Gastroesophageal sphincter (tissue), 4 donors: Measurements from ENCODE around the gene VPS37C. TPM values are rescaled to one million over a fixed set of nuclear protein-coding genes. Genes with fewer than 3 reads are reported as not detected.

Source experiments
- ATAC-seq: fragments of 150-250 bp; one replicate; pipeline ENCODE4 v1.9.1; 2016; ENCODE audit warnings: mild to moderate bottlenecking, moderate library complexity
- H3K27ac ChIP-seq, 4 donors: fragments of 200-600 bp; sonication (generic) in 3 of 4; 1 replicate in 3 of 4; 2 replicates in 1 of 4; pipeline ENCODE4 v1.5.1; 2016 to 2019
- H3K27me3 ChIP-seq: fragments of 200-600 bp; sonication (generic); one replicate; pipeline ENCODE4 v1.5.1; 2019
- H3K36me3 ChIP-seq, 2 donors: fragments of 200-600 bp; sonication (generic); one replicate each; pipeline ENCODE4 v1.5.1; 2019; ENCODE audit warnings: control low read depth in 1 of 2
- H3K4me1 ChIP-seq, 3 donors: fragments of 200-600 bp; sonication (generic); 1 replicate in 2 of 3; 2 replicates in 1 of 3; pipeline ENCODE4 v1.5.1; 2016 to 2019; ENCODE audit warnings: control low read depth in 2 of 3
- H3K4me3 ChIP-seq, 2 donors: fragments of 200-600 bp; sonication (generic); one replicate each; pipeline ENCODE4 v1.5.1; 2019; ENCODE audit warnings: mild to moderate bottlenecking in 1 of 2, moderate library complexity in 1 of 2
- H3K9me3 ChIP-seq, 3 donors: fragments of 200-600 bp; sonication (generic); one replicate each; pipeline ENCODE4 v1.5.1; 2017 to 2019; ENCODE audit warnings: control low read depth in 2 of 3
- EP300 ChIP-seq: sonication (generic); formaldehyde crosslinking; IDR thresholded peaks from one replicate; pipeline ENCODE4 v1.6.1; 2017; ENCODE audit warnings: antibody characterized with exemption, mild to moderate bottlenecking
- POLR2A ChIP-seq, 2 donors: fragments of 450-650 bp; IDR thresholded peaks; one replicate each; pipeline ENCODE4 v1.6.1; 2017; ENCODE audit warnings: antibody characterized with exemption in 2 of 2, mild to moderate bottlenecking in 2 of 2, moderate library complexity in 1 of 2
- POLR2AphosphoS5 ChIP-seq: sonication (generic); formaldehyde crosslinking; IDR thresholded peaks from one replicate; pipeline ENCODE4 v1.6.1; 2017; ENCODE audit warnings: antibody characterized with exemption
- WGBS, 2 donors: methylation state at CpG; one replicate each; pipeline ENCODE4 v1.1.5; 2018; ENCODE audit warnings: low coverage in 1 of 2; 5-methylcytosine and 5-hydroxymethylcytosine counted together
- total RNA-seq, 4 donors: library from RNA; depleted of rRNA; stranded (reverse); fragments of >200 nt; gene quantifications; one replicate each; pipeline ENCODE4 v1.1.0, GENCODE V29; 2016
- TF ChIP-seq, protein P1 (sequence below), 4 experiments: fragments of 200-600 bp in 2 of 4; fragments of 450-650 bp in 2 of 4; sonication (generic) in 1 of 4; IDR thresholded peaks; one replicate each; pipeline ENCODE4 v1.5.1; 2017 to 2019; ENCODE audit warnings: antibody characterized with exemption in 4 of 4, mild to moderate bottlenecking in 2 of 4, moderate library complexity in 2 of 4

The VPS37C gene
- total RNA-seq, 4 donors from 2014 or later: 19.1 to 41.9 (median 25.5) TPM

DNA sequence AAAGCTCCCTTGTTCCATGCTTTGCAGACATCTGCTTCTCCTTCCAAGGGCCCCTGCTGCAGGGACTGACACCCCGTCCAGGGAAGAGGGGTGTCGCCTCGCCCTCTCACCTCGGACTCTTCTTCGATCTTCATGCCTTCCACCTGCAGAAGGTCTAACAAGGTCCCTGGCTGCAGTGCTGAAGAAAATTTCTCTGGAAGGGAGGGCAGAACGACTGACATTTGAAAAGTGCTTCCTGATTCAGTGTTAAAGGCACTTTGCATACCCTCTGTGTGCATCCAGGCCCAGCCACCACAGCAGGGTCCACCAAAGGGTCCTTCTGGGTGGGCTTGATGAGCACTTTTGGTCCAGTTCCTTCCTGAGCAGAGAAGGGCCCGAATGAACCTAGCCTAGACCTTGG, 28.1 kb downstream of the VPS37C start:
- no CpG with 5 or more reads among the region's 7 CpGs for WGBS, 2 donors
- no peaks in the 10 kb centered on the region for H3K27me3 ChIP-seq
- ATAC-seq: no peak
- TF ChIP-seq, protein P1, sequence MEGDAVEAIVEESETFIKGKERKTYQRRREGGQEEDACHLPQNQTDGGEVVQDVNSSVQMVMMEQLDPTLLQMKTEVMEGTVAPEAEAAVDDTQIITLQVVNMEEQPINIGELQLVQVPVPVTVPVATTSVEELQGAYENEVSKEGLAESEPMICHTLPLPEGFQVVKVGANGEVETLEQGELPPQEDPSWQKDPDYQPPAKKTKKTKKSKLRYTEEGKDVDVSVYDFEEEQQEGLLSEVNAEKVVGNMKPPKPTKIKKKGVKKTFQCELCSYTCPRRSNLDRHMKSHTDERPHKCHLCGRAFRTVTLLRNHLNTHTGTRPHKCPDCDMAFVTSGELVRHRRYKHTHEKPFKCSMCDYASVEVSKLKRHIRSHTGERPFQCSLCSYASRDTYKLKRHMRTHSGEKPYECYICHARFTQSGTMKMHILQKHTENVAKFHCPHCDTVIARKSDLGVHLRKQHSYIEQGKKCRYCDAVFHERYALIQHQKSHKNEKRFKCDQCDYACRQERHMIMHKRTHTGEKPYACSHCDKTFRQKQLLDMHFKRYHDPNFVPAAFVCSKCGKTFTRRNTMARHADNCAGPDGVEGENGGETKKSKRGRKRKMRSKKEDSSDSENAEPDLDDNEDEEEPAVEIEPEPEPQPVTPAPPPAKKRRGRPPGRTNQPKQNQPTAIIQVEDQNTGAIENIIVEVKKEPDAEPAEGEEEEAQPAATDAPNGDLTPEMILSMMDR (IDR thresholded peaks at IDR 0.05): no peak
- TF ChIP-seq POLR2AphosphoS5 (no peak), EP300 (no peak), POLR2A (IDR thresholded peaks at IDR 0.05) (no peak)
- no peak overlapping the region for H3K4me3 ChIP-seq
- no peak overlapping the region for H3K27ac ChIP-seq
- peaks cover 0 to 22% (median 8%) of the 10 kb centered on the region in 3 donors for H3K4me1 ChIP-seq
- H3K9me3 ChIP-seq: no peaks in the 10 kb centered on the region
- H3K36me3 ChIP-seq: peaks cover 0 to 63% of the 10 kb centered on the region in 2 donors

DNA sequence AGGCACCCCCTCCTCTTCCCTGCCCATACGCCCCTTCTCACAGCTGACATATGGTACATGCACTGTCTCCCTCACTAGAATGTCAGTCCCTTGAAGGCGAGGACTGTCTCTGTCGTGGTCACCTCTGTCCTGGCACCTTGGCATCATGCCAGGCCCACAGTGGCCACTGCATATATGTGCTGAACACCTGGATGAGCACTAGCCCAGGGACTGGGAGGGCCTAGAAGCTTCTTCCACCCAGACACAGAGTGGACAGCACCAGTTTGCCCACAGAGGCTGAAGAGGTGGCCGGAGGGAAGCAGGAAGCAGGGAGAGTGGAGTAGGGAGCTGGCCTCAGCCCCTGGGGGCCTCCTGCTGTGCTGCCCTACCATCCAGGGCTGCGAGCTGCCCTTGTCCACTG, 28.6 kb downstream of the VPS37C start:
- H3K4me1 ChIP-seq: peaks cover 0 to 22% (median 8%) of the 10 kb centered on the region in 3 donors
- WGBS, 2 donors: 100% methylated on average over 1 of the region's 5 CpGs; no CpG with 5 or more reads in 1 of the 2 donors
- H3K4me3 ChIP-seq: no peak overlapping the region
- no peak overlapping the region for H3K27ac ChIP-seq
- H3K9me3 ChIP-seq: no peaks in the 10 kb centered on the region
- H3K27me3 ChIP-seq: no peaks in the 10 kb centered on the region
- no peak for TF ChIP-seq POLR2AphosphoS5
- TF ChIP-seq EP300: no peak
- no peak for TF ChIP-seq POLR2A (IDR thresholded peaks at IDR 0.05)
- TF ChIP-seq, protein P1 (IDR thresholded peaks at IDR 0.05): no peak
- H3K36me3 ChIP-seq: peaks cover 0 to 58% of the 10 kb centered on the region in 2 donors
- no peak for ATAC-seq

DNA sequence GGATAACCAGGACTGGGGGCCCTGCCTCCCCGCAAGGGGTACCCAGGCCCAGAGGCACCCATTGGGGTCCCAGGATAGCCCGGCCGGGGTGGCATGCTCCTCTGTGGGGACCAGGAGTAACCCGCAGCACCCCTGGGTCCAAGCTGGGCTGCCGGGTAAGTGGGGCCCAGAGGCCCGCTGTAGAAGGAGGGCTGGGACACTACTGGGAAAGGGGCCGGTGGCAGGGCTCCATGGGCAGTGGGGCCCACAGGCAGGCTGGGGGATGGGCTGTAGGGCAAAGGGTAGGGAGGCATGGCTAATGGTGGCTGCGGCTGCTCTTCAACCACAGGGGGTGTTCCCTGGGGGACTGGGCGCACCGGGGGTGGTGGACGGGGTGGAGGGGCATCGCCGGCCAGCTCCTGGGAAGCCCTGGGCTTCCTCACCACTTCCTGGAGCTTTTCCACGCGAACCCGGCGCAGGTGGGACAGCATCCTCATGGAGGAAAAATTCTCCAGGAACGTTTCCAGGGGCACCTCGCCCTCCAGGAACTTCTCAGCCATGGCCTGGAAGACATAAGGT, 29.1 kb downstream of the VPS37C start:
- Histone ChIP-seq H3K9me3 (no peaks in the 10 kb centered on the region), H3K27ac (no peak overlapping the region)
- TF ChIP-seq POLR2AphosphoS5 (no peak), EP300 (no peak), POLR2A (IDR thresholded peaks at IDR 0.05) (no peak)
- TF ChIP-seq, protein P1 (IDR thresholded peaks at IDR 0.05): no peak

DNA sequence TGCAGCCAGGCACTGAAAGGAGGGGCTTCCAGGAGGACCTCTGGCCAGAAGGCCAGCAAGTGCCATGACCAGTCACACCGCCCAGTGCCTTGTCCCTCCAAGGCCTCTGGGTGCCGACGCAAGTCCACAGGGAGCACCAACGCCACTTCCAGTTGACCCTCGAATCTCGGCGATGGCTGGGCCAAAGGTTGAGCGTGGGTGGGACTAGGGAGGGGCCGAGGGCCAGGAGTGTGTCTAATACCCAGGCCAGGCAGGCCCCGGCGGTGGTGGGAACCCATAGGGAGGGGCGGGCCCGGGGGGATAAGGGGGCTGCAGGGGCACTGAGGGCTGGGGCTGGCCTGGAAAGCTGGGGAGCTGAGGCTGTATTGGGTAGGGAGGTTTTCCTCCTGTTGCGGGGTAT, 29.6 kb downstream of the VPS37C start:
- H3K27me3 ChIP-seq: no peaks in the 10 kb centered on the region

More for the DNA sequence above, 29.1 kb downstream of the VPS37C start:
- Histone ChIP-seq H3K36me3 (peaks cover 0 to 52% of the 10 kb centered on the region in 2 donors), H3K27me3 (no peaks in the 10 kb centered on the region), H3K4me1 (peaks cover 0 to 22% (median 8%) of the 10 kb centered on the region in 3 donors), H3K4me3 (no peak overlapping the region)
- ATAC-seq: no peak
- WGBS, 2 donors: 90% methylated on average over 6 of the region's 19 CpGs; no CpG with 5 or more reads in 1 of the 2 donors

More for the DNA sequence above, 29.6 kb downstream of the VPS37C start:
- TF ChIP-seq, protein P1 (IDR thresholded peaks at IDR 0.05): no peak
- TF ChIP-seq POLR2A (IDR thresholded peaks at IDR 0.05): no peak
- TF ChIP-seq EP300: no peak
- TF ChIP-seq POLR2AphosphoS5: no peak
- 100% methylated on average over 1 of the region's 14 CpGs; no CpG with 5 or more reads in 1 of the 2 donors for WGBS, 2 donors
- ATAC-seq: no peak
- Histone ChIP-seq H3K4me1 (peaks cover 0 to 23% (median 8%) of the 10 kb centered on the region in 3 donors), H3K4me3 (no peak overlapping the region), H3K27ac (no peak overlapping the region), H3K36me3 (peaks cover 0 to 50% of the 10 kb centered on the region in 2 donors), H3K9me3 (no peaks in the 10 kb centered on the region)
